HEK293 (cell line): ENCODE measurements around the gene GABRA5.

Source experiments
- CTCF ChIA-PET: fragments of 350-600 bp; formaldehyde crosslinking; extraction: SDS; loops from one replicate; lab custom pipeline; 2021; ENCODE audit warnings: antibody characterized with exemption; lab: Yijun Ruan, JAX
- POLR2A ChIA-PET: fragments of 300-600 bp; formaldehyde crosslinking; extraction: SDS; loops from one replicate; lab custom pipeline; 2020; ENCODE audit warnings: antibody characterized with exemption, inconsistent platforms; lab: Yijun Ruan, JAX
- H3K27ac ChIP-seq: fragments of 200-500 bp; sonication (Bioruptor generic); 2 replicates; pipeline ENCODE4 v1.5.1; 2014; ENCODE audit warnings: low read depth, low read length, control low read depth, inconsistent platforms; ENCODE audit errors: extremely low read depth
- H3K36me3 ChIP-seq, 2 experiments: fragments of 200-500 bp in 1 of 2; sonication (Bioruptor generic) in 1 of 2; 1 replicate in 1 of 2; 2 replicates in 1 of 2; pipeline ENCODE4 v1.5.1; 2014 to 2017; ENCODE audit warnings: inconsistent platforms in 2 of 2, low read length in 2 of 2; ENCODE audit not compliant: control insufficient read depth in 2 of 2, insufficient read depth in 1 of 2
- H3K4me1 ChIP-seq: fragments of 200-500 bp; sonication (Bioruptor generic); 2 replicates; pipeline ENCODE4 v1.5.1; 2014; ENCODE audit warnings: mild to moderate bottlenecking, low read length, inconsistent platforms; ENCODE audit not compliant: control insufficient read depth, insufficient read depth
- H3K4me3 ChIP-seq: 2 replicates; pipeline ENCODE4 v1.5.1; 2011; ENCODE audit warnings: low read depth, mild to moderate bottlenecking, control low read depth, low read length, moderate library complexity
- H3K9me3 ChIP-seq: fragments of 200-500 bp; sonication (Bioruptor generic); 2 replicates; pipeline ENCODE4 v1.5.1; 2014; ENCODE audit warnings: low read depth, low read length, inconsistent platforms; ENCODE audit not compliant: control insufficient read depth, insufficient read depth
- BCL11A ChIP-seq: fragments of 450-650 bp; formaldehyde crosslinking; IDR thresholded peaks from 2 replicates; pipeline ENCODE4 v1.5.1; 2016; ENCODE audit warnings: low read depth, missing biosample characterization, missing genetic modification characterization
- RBAK ChIP-seq: fragments of 450-650 bp; formaldehyde crosslinking; IDR thresholded peaks from 2 replicates; pipeline ENCODE4 v1.5.1; 2016; ENCODE audit warnings: missing biosample characterization, missing genetic modification characterization
- REPIN1 ChIP-seq: fragments of 450-650 bp; formaldehyde crosslinking; IDR thresholded peaks from 2 replicates; pipeline ENCODE4 v1.5.1; 2017; ENCODE audit warnings: missing biosample characterization, missing genetic modification characterization, low read depth
- SP7 ChIP-seq: fragments of 450-650 bp; formaldehyde crosslinking; IDR thresholded peaks from 2 replicates; pipeline ENCODE4 v1.5.1; 2016; ENCODE audit warnings: missing biosample characterization, missing genetic modification characterization
- ZBTB17 ChIP-seq: fragments of 450-650 bp; formaldehyde crosslinking; IDR thresholded peaks from 2 replicates; pipeline ENCODE4 v1.5.1; 2016; ENCODE audit warnings: missing biosample characterization, missing genetic modification characterization
- ZBTB7A ChIP-seq: fragments of 450-650 bp; formaldehyde crosslinking; IDR thresholded peaks from 2 replicates; pipeline ENCODE4 v1.5.1; 2016; ENCODE audit warnings: low read depth, missing biosample characterization, missing genetic modification characterization
- ZNF148 ChIP-seq: fragments of 450-650 bp; formaldehyde crosslinking; IDR thresholded peaks from 2 replicates; pipeline ENCODE4 v1.5.0; 2017; ENCODE audit warnings: missing biosample characterization, missing genetic modification characterization, borderline replicate concordance
- ZNF26 ChIP-seq: fragments of 450-650 bp; formaldehyde crosslinking; IDR thresholded peaks from 2 replicates; pipeline ENCODE4 v1.5.1; 2016; ENCODE audit warnings: missing biosample characterization, missing genetic modification characterization
- ZNF280D ChIP-seq: fragments of 450-650 bp; formaldehyde crosslinking; IDR thresholded peaks from 2 replicates; pipeline ENCODE4 v1.5.1; 2016; ENCODE audit warnings: missing biosample characterization, missing genetic modification characterization
- ZNF423 ChIP-seq: fragments of 450-650 bp; formaldehyde crosslinking; IDR thresholded peaks from 2 replicates; pipeline ENCODE4 v1.5.1; 2016; ENCODE audit warnings: missing biosample characterization, missing genetic modification characterization
- ZNF513 ChIP-seq: fragments of 450-650 bp; IDR thresholded peaks from 2 replicates; pipeline ENCODE4 v1.5.1; 2018; ENCODE audit warnings: missing biosample characterization, missing genetic modification characterization
- ZNF658 ChIP-seq: fragments of 450-650 bp; formaldehyde crosslinking; IDR thresholded peaks from 2 replicates; pipeline ENCODE4; 2016; ENCODE audit warnings: missing biosample characterization, missing genetic modification characterization
- ZNF704 ChIP-seq: fragments of 450-650 bp; formaldehyde crosslinking; IDR thresholded peaks from 2 replicates; pipeline ENCODE4 v1.5.1; 2016; ENCODE audit warnings: missing biosample characterization, missing genetic modification characterization
- ZSCAN23 ChIP-seq: fragments of 450-650 bp; formaldehyde crosslinking; IDR thresholded peaks from 2 replicates; pipeline ENCODE4 v1.5.1; 2016; ENCODE audit warnings: missing biosample characterization, missing genetic modification characterization
- TF ChIP-seq, protein P1 (sequence below): fragments of 450-650 bp; formaldehyde crosslinking; IDR thresholded peaks from 2 replicates; pipeline ENCODE4 v1.5.1; 2016; ENCODE audit warnings: missing biosample characterization, missing genetic modification characterization, borderline replicate concordance
- TF ChIP-seq, protein P2 (sequence below): fragments of 450-650 bp; formaldehyde crosslinking; IDR thresholded peaks from 2 replicates; pipeline ENCODE4 v1.5.1; 2016; ENCODE audit warnings: missing biosample characterization, missing genetic modification characterization, borderline replicate concordance

Gene GABRA5

GRCh38 chr15:26882616-26883365 lies 15.9 kb downstream of the GABRA5 start (continued):
- TF ChIP-seq ZNF148 (no peak), BCL11A (no peak), ZBTB17 (tag by site-specific recombination) (no peak), ZNF658 (tag by site-specific recombination) (no peak), ZBTB7A (tag by site-specific recombination) (no peak), ZNF423 (tag by site-specific recombination) (no peak), RBAK (tag by site-specific recombination) (no peak), ZNF26 (tag by site-specific recombination) (no peak)

- ChIA-PET CTCF (no interaction called here), POLR2A (no interaction called here)
- H3K4me3 ChIP-seq, result no peak overlapping the region
- TF ChIP-seq SP7 (tag by site-specific recombination), result no peak
- TF ChIP-seq ZNF280D (tag by site-specific recombination), result no peak
- TF ChIP-seq, protein P1, sequence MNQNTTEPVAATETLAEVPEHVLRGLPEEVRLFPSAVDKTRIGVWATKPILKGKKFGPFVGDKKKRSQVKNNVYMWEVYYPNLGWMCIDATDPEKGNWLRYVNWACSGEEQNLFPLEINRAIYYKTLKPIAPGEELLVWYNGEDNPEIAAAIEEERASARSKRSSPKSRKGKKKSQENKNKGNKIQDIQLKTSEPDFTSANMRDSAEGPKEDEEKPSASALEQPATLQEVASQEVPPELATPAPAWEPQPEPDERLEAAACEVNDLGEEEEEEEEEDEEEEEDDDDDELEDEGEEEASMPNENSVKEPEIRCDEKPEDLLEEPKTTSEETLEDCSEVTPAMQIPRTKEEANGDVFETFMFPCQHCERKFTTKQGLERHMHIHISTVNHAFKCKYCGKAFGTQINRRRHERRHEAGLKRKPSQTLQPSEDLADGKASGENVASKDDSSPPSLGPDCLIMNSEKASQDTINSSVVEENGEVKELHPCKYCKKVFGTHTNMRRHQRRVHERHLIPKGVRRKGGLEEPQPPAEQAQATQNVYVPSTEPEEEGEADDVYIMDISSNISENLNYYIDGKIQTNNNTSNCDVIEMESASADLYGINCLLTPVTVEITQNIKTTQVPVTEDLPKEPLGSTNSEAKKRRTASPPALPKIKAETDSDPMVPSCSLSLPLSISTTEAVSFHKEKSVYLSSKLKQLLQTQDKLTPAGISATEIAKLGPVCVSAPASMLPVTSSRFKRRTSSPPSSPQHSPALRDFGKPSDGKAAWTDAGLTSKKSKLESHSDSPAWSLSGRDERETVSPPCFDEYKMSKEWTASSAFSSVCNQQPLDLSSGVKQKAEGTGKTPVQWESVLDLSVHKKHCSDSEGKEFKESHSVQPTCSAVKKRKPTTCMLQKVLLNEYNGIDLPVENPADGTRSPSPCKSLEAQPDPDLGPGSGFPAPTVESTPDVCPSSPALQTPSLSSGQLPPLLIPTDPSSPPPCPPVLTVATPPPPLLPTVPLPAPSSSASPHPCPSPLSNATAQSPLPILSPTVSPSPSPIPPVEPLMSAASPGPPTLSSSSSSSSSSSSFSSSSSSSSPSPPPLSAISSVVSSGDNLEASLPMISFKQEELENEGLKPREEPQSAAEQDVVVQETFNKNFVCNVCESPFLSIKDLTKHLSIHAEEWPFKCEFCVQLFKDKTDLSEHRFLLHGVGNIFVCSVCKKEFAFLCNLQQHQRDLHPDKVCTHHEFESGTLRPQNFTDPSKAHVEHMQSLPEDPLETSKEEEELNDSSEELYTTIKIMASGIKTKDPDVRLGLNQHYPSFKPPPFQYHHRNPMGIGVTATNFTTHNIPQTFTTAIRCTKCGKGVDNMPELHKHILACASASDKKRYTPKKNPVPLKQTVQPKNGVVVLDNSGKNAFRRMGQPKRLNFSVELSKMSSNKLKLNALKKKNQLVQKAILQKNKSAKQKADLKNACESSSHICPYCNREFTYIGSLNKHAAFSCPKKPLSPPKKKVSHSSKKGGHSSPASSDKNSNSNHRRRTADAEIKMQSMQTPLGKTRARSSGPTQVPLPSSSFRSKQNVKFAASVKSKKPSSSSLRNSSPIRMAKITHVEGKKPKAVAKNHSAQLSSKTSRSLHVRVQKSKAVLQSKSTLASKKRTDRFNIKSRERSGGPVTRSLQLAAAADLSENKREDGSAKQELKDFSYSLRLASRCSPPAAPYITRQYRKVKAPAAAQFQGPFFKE (tag by site-specific recombination), result no peak
- no peak for TF ChIP-seq REPIN1 (tag by site-specific recombination)
- no peak for TF ChIP-seq ZSCAN23 (tag by site-specific recombination)
- TF ChIP-seq, protein P2, sequence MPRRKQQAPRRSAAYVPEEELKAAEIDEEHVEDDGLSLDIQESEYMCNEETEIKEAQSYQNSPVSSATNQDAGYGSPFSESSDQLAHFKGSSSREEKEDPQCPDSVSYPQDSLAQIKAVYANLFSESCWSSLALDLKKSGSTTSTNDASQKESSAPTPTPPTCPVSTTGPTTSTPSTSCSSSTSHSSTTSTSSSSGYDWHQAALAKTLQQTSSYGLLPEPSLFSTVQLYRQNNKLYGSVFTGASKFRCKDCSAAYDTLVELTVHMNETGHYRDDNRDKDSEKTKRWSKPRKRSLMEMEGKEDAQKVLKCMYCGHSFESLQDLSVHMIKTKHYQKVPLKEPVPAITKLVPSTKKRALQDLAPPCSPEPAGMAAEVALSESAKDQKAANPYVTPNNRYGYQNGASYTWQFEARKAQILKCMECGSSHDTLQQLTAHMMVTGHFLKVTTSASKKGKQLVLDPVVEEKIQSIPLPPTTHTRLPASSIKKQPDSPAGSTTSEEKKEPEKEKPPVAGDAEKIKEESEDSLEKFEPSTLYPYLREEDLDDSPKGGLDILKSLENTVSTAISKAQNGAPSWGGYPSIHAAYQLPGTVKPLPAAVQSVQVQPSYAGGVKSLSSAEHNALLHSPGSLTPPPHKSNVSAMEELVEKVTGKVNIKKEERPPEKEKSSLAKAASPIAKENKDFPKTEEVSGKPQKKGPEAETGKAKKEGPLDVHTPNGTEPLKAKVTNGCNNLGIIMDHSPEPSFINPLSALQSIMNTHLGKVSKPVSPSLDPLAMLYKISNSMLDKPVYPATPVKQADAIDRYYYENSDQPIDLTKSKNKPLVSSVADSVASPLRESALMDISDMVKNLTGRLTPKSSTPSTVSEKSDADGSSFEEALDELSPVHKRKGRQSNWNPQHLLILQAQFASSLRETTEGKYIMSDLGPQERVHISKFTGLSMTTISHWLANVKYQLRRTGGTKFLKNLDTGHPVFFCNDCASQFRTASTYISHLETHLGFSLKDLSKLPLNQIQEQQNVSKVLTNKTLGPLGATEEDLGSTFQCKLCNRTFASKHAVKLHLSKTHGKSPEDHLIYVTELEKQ (tag by site-specific recombination), result no peak
- no peak for TF ChIP-seq ZNF513
- no peak for TF ChIP-seq ZNF704 (tag by site-specific recombination)
These were observed 16.6 kb downstream of the GABRA5 start for GRCh38 chr15:26883466-26883865.

More at GRCh38 chr15:26883466-26883865, 16.6 kb downstream of the GABRA5 start:
- Histone ChIP-seq H3K36me3 (no peaks in the 10 kb centered on the region), H3K27ac (no peak overlapping the region), H3K4me1 (no peaks in the 10 kb centered on the region), H3K9me3 (no peaks in the 10 kb centered on the region)
